SK-N-SH (cell line): Measurements from ENCODE around the gene MAP2K5.

Experiments
- ELF1 ChIP-seq: IDR thresholded peaks from 2 replicates; pipeline ENCODE4 v1.4.0; 2012
- EP300 ChIP-seq, 2 experiments: IDR thresholded peaks; 2 replicates each; pipeline versions ENCODE4 v1.4.0 to v1.6.1; 2012; ENCODE audit warnings: borderline replicate concordance in 1 of 2, low read depth in 1 of 2, low read length in 1 of 2
- MXI1 ChIP-seq: IDR thresholded peaks from 2 replicates; pipeline ENCODE4 v1.6.1; 2012; ENCODE audit warnings: mild to moderate bottlenecking, low read depth, low read length, improper control_type of control experiment
- NRF1 ChIP-seq: IDR thresholded peaks from 2 replicates; pipeline ENCODE4 v1.6.1; 2012; ENCODE audit warnings: low read depth, mild to moderate bottlenecking, low read length
- POLR2AphosphoS5 ChIP-seq: IDR thresholded peaks from 2 replicates; pipeline ENCODE4 v1.6.1; 2012; ENCODE audit warnings: low read depth, low read length
- TF ChIP-seq, protein P1 (sequence below): fragments of 200-600 bp; sonication (generic); IDR thresholded peaks from 2 replicates; pipeline ENCODE4 v1.6.1; 2017; ENCODE audit warnings: antibody characterized with exemption, mild to moderate bottlenecking, moderate library complexity

- TF ChIP-seq, protein P1, sequence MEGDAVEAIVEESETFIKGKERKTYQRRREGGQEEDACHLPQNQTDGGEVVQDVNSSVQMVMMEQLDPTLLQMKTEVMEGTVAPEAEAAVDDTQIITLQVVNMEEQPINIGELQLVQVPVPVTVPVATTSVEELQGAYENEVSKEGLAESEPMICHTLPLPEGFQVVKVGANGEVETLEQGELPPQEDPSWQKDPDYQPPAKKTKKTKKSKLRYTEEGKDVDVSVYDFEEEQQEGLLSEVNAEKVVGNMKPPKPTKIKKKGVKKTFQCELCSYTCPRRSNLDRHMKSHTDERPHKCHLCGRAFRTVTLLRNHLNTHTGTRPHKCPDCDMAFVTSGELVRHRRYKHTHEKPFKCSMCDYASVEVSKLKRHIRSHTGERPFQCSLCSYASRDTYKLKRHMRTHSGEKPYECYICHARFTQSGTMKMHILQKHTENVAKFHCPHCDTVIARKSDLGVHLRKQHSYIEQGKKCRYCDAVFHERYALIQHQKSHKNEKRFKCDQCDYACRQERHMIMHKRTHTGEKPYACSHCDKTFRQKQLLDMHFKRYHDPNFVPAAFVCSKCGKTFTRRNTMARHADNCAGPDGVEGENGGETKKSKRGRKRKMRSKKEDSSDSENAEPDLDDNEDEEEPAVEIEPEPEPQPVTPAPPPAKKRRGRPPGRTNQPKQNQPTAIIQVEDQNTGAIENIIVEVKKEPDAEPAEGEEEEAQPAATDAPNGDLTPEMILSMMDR, result no peak
- TF ChIP-seq EP300 (IDR thresholded peaks at IDR 0.05; ENCODE audit: borderline replicate concordance in 1 of 2, low read depth in 1 of 2, low read length in 1 of 2) (no peak), NRF1 (no peak), MXI1 (no peak), POLR2AphosphoS5 (no peak), ELF1 (no peak)
Measured at GRCh38 chr15:67508407-67508806, 34.1 kb upstream of the MAP2K5 start.
